Endothelial cell of umbilical vein (primary cell): ENCODE results near the gene THSD1. TPM values are rescaled to one million over a fixed set of nuclear protein-coding genes. Genes with fewer than 3 reads are reported as not detected.

Experiments used
- Bru-seq: library from RNA; stranded (reverse); fragments of 400-500 nt; gene quantifications from one replicate; lab custom pipeline; 2021; lab: Mats Ljungman, UMichigan
- BruChase-seq, 2 experiments: library from RNA; stranded (reverse); fragments of 400-500 nt; gene quantifications; one replicate each; lab custom pipeline; 2021; lab: Mats Ljungman, UMichigan
- BruUV-seq: library from RNA; stranded (reverse); fragments of 400-500 nt; replicated peaks from 2 replicates; lab custom pipeline; 2021; lab: Mats Ljungman, UMichigan
- CTCF ChIA-PET: fragments of 300-600, 350-600 bp; sonication (Branson Sonifier 250); formaldehyde crosslinking; loops from one replicate; lab custom pipeline; 2021; ENCODE audit warnings: antibody characterized with exemption, inconsistent platforms; lab: Charles Lee
- POLR2A ChIA-PET: fragments of 300-600, 350-600 bp; sonication (Branson Sonifier 250); formaldehyde crosslinking; loops from one replicate; lab custom pipeline; 2021; ENCODE audit warnings: antibody characterized with exemption, inconsistent platforms; lab: Charles Lee
- DNase-seq: peaks from one replicate; pipeline ENCODE4 v3.0.0-alpha.2; 2011; ENCODE audit warnings: low read depth, low spot score
- FAIRE-seq: peaks from 2 replicates; lab custom pipeline; 2011; peaks lifted over from hg19 to GRCh38; lab: Jason Lieb, UNC
- H2AFZ ChIP-seq: 2 replicates; pipeline ENCODE4 v1.6.0; 2012; ENCODE audit warnings: low read depth, low read length, control low read depth, inconsistent platforms
- H3K27ac ChIP-seq: 2 replicates; pipeline ENCODE4 v1.5.1; 2011; ENCODE audit warnings: low read depth, mild to moderate bottlenecking, control low read depth, low read length, moderate library complexity; ENCODE audit not compliant: insufficient read depth
- H3K27me3 ChIP-seq, 2 experiments: 2 replicates each; pipeline versions ENCODE4 v1.6.0 to v1.6.1; 2011; ENCODE audit warnings: low read length in 2 of 2, mixed read lengths in 1 of 2; ENCODE audit not compliant: control insufficient read depth in 2 of 2, insufficient read depth in 2 of 2
- H3K36me3 ChIP-seq, 2 experiments: 2 replicates in 1 of 2; 3 replicates in 1 of 2; pipeline ENCODE4 v1.5.1; 2011; ENCODE audit warnings: low read length in 2 of 2, mild to moderate bottlenecking in 1 of 2, moderate library complexity in 1 of 2; ENCODE audit not compliant: control insufficient read depth in 2 of 2, insufficient read depth in 2 of 2; ENCODE audit errors: extremely low read depth in 1 of 2
- H3K4me1 ChIP-seq: 3 replicates; pipeline ENCODE4 v1.5.1; 2011; ENCODE audit warnings: mild to moderate bottlenecking, low read length; ENCODE audit not compliant: control insufficient read depth, insufficient read depth; ENCODE audit errors: extremely low read depth
- H3K4me2 ChIP-seq: 2 replicates; pipeline ENCODE4 v1.6.1; 2011; ENCODE audit warnings: low read length, control low read depth, mixed read lengths; ENCODE audit not compliant: insufficient read depth
- H3K4me3 ChIP-seq, 3 experiments: fragments of 200-600 bp in 1 of 3; sonication (generic), shearing (Covaris generic) in 1 of 3; replicated peaks in 1 of 3; 2 replicates each; pipeline ENCODE4 v1.5.1; 2011 to 2016; ENCODE audit warnings: control low read depth in 3 of 3, low read length in 3 of 3, mild to moderate bottlenecking in 2 of 3, inconsistent platforms in 1 of 3, low read depth in 1 of 3, moderate library complexity in 1 of 3; ENCODE audit not compliant: insufficient read depth in 1 of 3
- H3K79me2 ChIP-seq: 2 replicates; pipeline ENCODE4 v1.6.0; 2012; ENCODE audit warnings: low read length, inconsistent platforms; ENCODE audit not compliant: control insufficient read depth, insufficient read depth
- H3K9ac ChIP-seq: replicated peaks from 2 replicates; pipeline ENCODE3; 2011; ENCODE audit warnings: low read length, control low read depth; ENCODE audit not compliant: insufficient read depth; ENCODE audit errors: extremely low read depth
- H3K9me1 ChIP-seq: replicated peaks from 3 replicates; pipeline ENCODE4 v1.6.0; 2011; ENCODE audit warnings: mild to moderate bottlenecking, low read length; ENCODE audit not compliant: control insufficient read depth, insufficient read depth; ENCODE audit errors: extremely low read depth
- H3K9me3 ChIP-seq: replicated peaks from 2 replicates; pipeline ENCODE4 v1.5.1; 2012; ENCODE audit warnings: low read length, inconsistent platforms; ENCODE audit not compliant: control insufficient read depth, insufficient read depth
- H4K20me1 ChIP-seq: replicated peaks from 2 replicates; pipeline ENCODE3; 2011; ENCODE audit warnings: mild to moderate bottlenecking, low read length; ENCODE audit not compliant: control insufficient read depth, insufficient read depth; ENCODE audit errors: extremely low read depth
- CTCF ChIP-seq, 2 donors: IDR thresholded peaks; 1 replicate in 1 of 2; 2 replicates in 1 of 2; pipeline ENCODE4 v1.5.1; 2011; ENCODE audit warnings: low read length in 2 of 2, mild to moderate bottlenecking in 2 of 2, moderate library complexity in 2 of 2, control low read depth in 1 of 2, inconsistent platforms in 1 of 2, low read depth in 1 of 2; ENCODE audit not compliant: insufficient read depth in 1 of 2; ENCODE audit errors: extremely low read depth in 1 of 2
- EZH2 ChIP-seq: IDR thresholded peaks from 2 replicates; pipeline ENCODE4 v1.6.1; 2012; ENCODE audit warnings: borderline replicate concordance, low read depth, mild to moderate bottlenecking, moderate library complexity, low read length, inconsistent platforms; ENCODE audit not compliant: severe bottlenecking
- FOS ChIP-seq: IDR thresholded peaks from 2 replicates; pipeline ENCODE4 v1.6.1; 2011; ENCODE audit warnings: mild to moderate bottlenecking, low read length, moderate library complexity, borderline replicate concordance; ENCODE audit not compliant: insufficient read depth
- GATA2 ChIP-seq: IDR thresholded peaks from 2 replicates; pipeline ENCODE4 v1.7.0; 2011; ENCODE audit warnings: low read depth, mild to moderate bottlenecking, moderate library complexity, mixed read lengths, low read length; ENCODE audit not compliant: insufficient read length, insufficient read depth
- JUN ChIP-seq: IDR thresholded peaks from 2 replicates; pipeline ENCODE4 v1.6.1; 2011; ENCODE audit warnings: borderline replicate concordance, low read depth; ENCODE audit not compliant: insufficient read length, insufficient read depth
- MAX ChIP-seq: IDR thresholded peaks from 2 replicates; pipeline ENCODE4 v1.6.1; 2011; ENCODE audit not compliant: insufficient read depth, insufficient read length
- MYC ChIP-seq: IDR thresholded peaks from one replicate; pipeline ENCODE4 v1.6.1; 2011; ENCODE audit warnings: mild to moderate bottlenecking, low read depth, low read length
- POLR2A ChIP-seq: IDR thresholded peaks from 2 replicates; pipeline ENCODE4 v1.6.1; 2012; ENCODE audit warnings: low read depth, mild to moderate bottlenecking, control low read depth, low read length
- POLR2AphosphoS5 ChIP-seq: IDR thresholded peaks from 2 replicates; pipeline ENCODE4 v1.6.1; 2012; ENCODE audit warnings: low read depth, mild to moderate bottlenecking, control low read depth, low read length, moderate library complexity; ENCODE audit not compliant: insufficient read depth
- dilution Hi-C: fragments of 300-500 bp; cut with MboI; formaldehyde crosslinking; loops from one replicate; pipeline ENCODE4 v1.15.0; 2019; ENCODE audit warnings: low sequenced_read_pairs; ENCODE audit not compliant: extremely low pct_ligation_motif_present
- intact Hi-C: fragments of 100-400 bp; cut with micrococcal nuclease; formaldehyde crosslinking; loops from one replicate; pipeline ENCODE4 v1.10.0; 2022
- long read RNA-seq: library from polyadenylated mRNA; stranded (forward); transcript quantifications from one replicate; pipeline ENCODE4 v2.0.0, GENCODE V29; 2021
- polyA minus RNA-seq, 3 experiments: library from RNA; depleted of rRNA, polyadenylated mRNA; stranded (reverse); fragments of >200 nt; gene quantifications; 1 replicate in 1 of 3; 2 replicates in 2 of 3; pipeline ENCODE4 v1.2.3, GENCODE V29; 2011
- polyA plus RNA-seq, 4 experiments: library from polyadenylated mRNA; depleted of rRNA in 3 of 4; stranded (reverse) in 3 of 4; unstranded in 1 of 4; fragments of >200 nt; gene quantifications; 2 replicates each; pipeline versions ENCODE4 v1.2.1 to v1.2.3, GENCODE V29; 2011 to 2012; ENCODE audit warnings: missing spikeins in 1 of 4
- total RNA-seq: library from RNA; stranded (reverse); gene quantifications from 2 replicates; pipeline ENCODE4 v1.2.3, GENCODE V29; 2021

THSD1 gene
- total RNA-seq (25.2 and 25.4 TPM in 2 replicates), polyA plus RNA-seq (23.9 and 27.6 TPM in 2 replicates), polyA minus RNA-seq (52.2 and 52.9 TPM in 2 replicates), Bru-seq, nascent RNA (percentile 86 among the genes with signal in this experiment), BruChase-seq, experiment 1, labeled RNA remaining after a 6-hour chase (percentile 84 among the genes with signal in this experiment), BruChase-seq, experiment 2, labeled RNA remaining after a 2-hour chase (percentile 83 among the genes with signal in this experiment)
- polyA plus RNA-seq (2011; cell fraction: cytosol; rRNA removed), result 27.3 and 27.8 TPM in 2 replicates
- polyA plus RNA-seq (2011; cell fraction: nucleus; rRNA removed), result 34.2 and 36.1 TPM in 2 replicates
- polyA plus RNA-seq (2012), result 18.3 and 23.2 TPM in 2 replicates
- polyA minus RNA-seq (2011; cell fraction: cytosol; rRNA and poly(A)+ RNA removed), result 1.4 TPM
- 26.7 and 27.0 TPM in 2 replicates for polyA minus RNA-seq (2011; cell fraction: nucleus; rRNA and poly(A)+ RNA removed)
- long read RNA-seq, transcript THSD1-202 (4 exons, 3,189 nt), result major isoform, 32 of 83 reads
- long read RNA-seq, transcript THSD1-201 (5 exons, 2,962 nt), result minor isoform, 23 of 83 reads
- long read RNA-seq, partial matches to known transcripts, result 9 of 83 reads
- long read RNA-seq, other reads (novel, unspliced or antisense), result 19 of 83 reads

GRCh38 chr13:52405767-52406494 lies at the start of gene THSD1:
THSD1 (minus strand) TSS chr13:52406172; CDS start chr13:52402600, 3,572 bp downstream.
- Histone ChIP-seq H3K4me3 (peak within 1 kb of the TSS; percentile 71 to 99 (median 74)), H3K27me3 (no peaks in the 10 kb centered on the region), H3K9me3 (no peaks in the 10 kb centered on the region), H2AFZ (peak within 1 kb of the TSS; percentile 76), H4K20me1 (no peaks in the 10 kb centered on the region), H3K79me2 (peaks cover 19% of the 10 kb centered on the region), H3K27ac (peak within 1 kb of the TSS; percentile 81), H3K9me1 (no peaks in the 10 kb centered on the region), H3K4me2 (peak within 1 kb of the TSS; percentile 99), H3K4me1 (peaks cover 21% of the 10 kb centered on the region), H3K9ac (peak within 1 kb of the TSS; percentile 96), H3K36me3 (peaks cover 0 to 3% of the 10 kb centered on the region in 2 experiments)
- dilution Hi-C loops (no loop called here), intact Hi-C loops (loop anchor here (1.0 to 2.0 kb wide), 3 partner anchors 22 to 61 kb away; no protein-coding TSS in a partner anchor)
- no TSS peak for BruUV-seq
- CTCF ChIA-PET, result interaction anchor here (1.0 to 11.9 kb wide), 5 partner anchors 9 to 43 kb away, joined by 4 to 142 read pairs (median 7); partner anchors contain the start of gene VPS36
- TF ChIP-seq MAX (no peak), FOS (no peak), MYC (no peak), JUN (no peak), POLR2A (peak; percentile 81), EZH2 (no peak), GATA2 (no peak), CTCF (IDR thresholded peaks at IDR 0.05; ENCODE audit: extremely low read depth in 1 of 2, insufficient read depth in 1 of 2, low read depth in 1 of 2, low read length in 2 of 2) (no peak), POLR2AphosphoS5 (peak; percentile 93)
- POLR2A ChIA-PET, result interaction anchor here (1.5 to 2.9 kb wide), 3 partner anchors 22 to 43 kb away, joined by 4 to 16 read pairs (median 9); partner anchors contain the start of gene VPS36
- DNase-seq, result peak; percentile 71
- peak; percentile 21 for FAIRE-seq
